ENCODE measurements around the gene RCN1.

GRCh38 chr11:32094923-32095322 lies 4.0 kb downstream of the RCN1 start:
- TF ChIP-seq EZH2 (IDR thresholded peaks at IDR 0.05; ENCODE audit: borderline replicate concordance, low read depth, low read length, severe bottlenecking) = no peak
- TF ChIP-seq POLR2A (IDR thresholded peaks at IDR 0.05; ENCODE audit: low read depth, low read length) = no peak
- TF ChIP-seq POLR2AphosphoS5 (IDR thresholded peaks at IDR 0.05; ENCODE audit: insufficient read depth, low read depth, low read length) = no peak
- no peak for TF ChIP-seq CTCF (IDR thresholded peaks at IDR 0.05; ENCODE audit: extremely low read depth in 1 of 2, insufficient read depth in 1 of 2, low read depth in 1 of 2, low read length in 2 of 2)
- TF ChIP-seq MYC (IDR thresholded peaks at IDR 0.05; ENCODE audit: low read depth, low read length) = no peak
- TF ChIP-seq JUN (IDR thresholded peaks at IDR 0.05; ENCODE audit: borderline replicate concordance, insufficient read depth, insufficient read length, low read depth) = no peak
- TF ChIP-seq MAX (IDR thresholded peaks at IDR 0.05; ENCODE audit: insufficient read depth, insufficient read length) = no peak
